K562 (cell line): ENCODE data around the gene ZNF275. TPM values are rescaled to one million over a fixed set of nuclear protein-coding genes. Genes with fewer than 3 reads are reported as not detected.

Experiments used
- ATAC-seq: fragments of 200-7000 bp; cut with Tn5 transposase; 3 replicates; pipeline ENCODE4 v1.9.1; 2020; ENCODE audit warnings: moderate library complexity
- BruUV-seq: library from RNA; stranded (reverse); fragments of 400-500 nt; replicated peaks from 2 replicates; lab custom pipeline; 2021; lab: Mats Ljungman, UMichigan
- CTCF ChIA-PET: fragments of 300-600 bp; formaldehyde crosslinking; extraction: SDS; loops from one replicate; lab custom pipeline; 2021; ENCODE audit warnings: low intra/inter-chr PET ratio; lab: Yijun Ruan, JAX
- POLR2A ChIA-PET: fragments of 300-600, 350-650 bp; sonication (Branson Sonifier 250); formaldehyde crosslinking; extraction: SDS; loops from one replicate; lab custom pipeline; 2021; ENCODE audit warnings: antibody characterized with exemption, inconsistent platforms; lab: Yijun Ruan, JAX
- DNase-seq, 4 experiments: peaks; one replicate each; pipeline versions ENCODE4 v3.0.0 to v3.0.0-alpha.2; 2011 to 2018; ENCODE audit warnings: low spot score in 3 of 4, mixed read lengths in 3 of 4; ENCODE audit errors: extremely low read depth in 1 of 4
- FAIRE-seq: peaks from 2 replicates; lab custom pipeline; 2011; peaks lifted over from hg19 to GRCh38; lab: Jason Lieb, UNC
- H2AFZ ChIP-seq: 2 replicates; pipeline ENCODE4 v1.6.0; 2011; ENCODE audit warnings: low read depth, low read length, control low read depth, inconsistent platforms
- H3K27ac ChIP-seq: fragments of 200-600 bp; 3 replicates; pipeline ENCODE4 v1.8.0; 2011; ENCODE audit warnings: low read depth, mild to moderate bottlenecking, control low read depth, inconsistent platforms, low read length, moderate library complexity, mixed read lengths; ENCODE audit errors: extremely low read depth
- H3K27me3 ChIP-seq, 2 experiments: fragments of 300-600 bp in 1 of 2; 2 replicates in 1 of 2; 3 replicates in 1 of 2; pipeline versions ENCODE4 v1.6.0 to v1.8.0; 2011; ENCODE audit warnings: inconsistent platforms in 2 of 2, low read length in 2 of 2, mild to moderate bottlenecking in 1 of 2, mixed read lengths in 1 of 2, moderate library complexity in 1 of 2; ENCODE audit not compliant: control insufficient read depth in 2 of 2, insufficient read depth in 2 of 2
- H3K36me3 ChIP-seq: fragments of 300-600 bp; 3 replicates; pipeline ENCODE4 v1.8.0; 2011; ENCODE audit warnings: mild to moderate bottlenecking, low read length, inconsistent platforms; ENCODE audit not compliant: control insufficient read depth, insufficient read depth
- H3K4me1 ChIP-seq, 2 experiments: fragments of 200-600 bp in 1 of 2; replicated peaks in 1 of 2; 2 replicates in 1 of 2; 3 replicates in 1 of 2; pipeline versions ENCODE4 v1.5.1 to v1.8.0; 2011; ENCODE audit warnings: inconsistent platforms in 2 of 2, low read length in 2 of 2, mild to moderate bottlenecking in 1 of 2, mixed read lengths in 1 of 2, moderate library complexity in 1 of 2; ENCODE audit not compliant: control insufficient read depth in 2 of 2, insufficient read depth in 2 of 2
- H3K4me2 ChIP-seq: 2 replicates; pipeline ENCODE4 v1.6.1; 2011; ENCODE audit warnings: low read length, control low read depth, inconsistent platforms, mixed read lengths; ENCODE audit not compliant: insufficient read depth
- H3K4me3 ChIP-seq: fragments of 200-600 bp; sonication (generic), shearing (Covaris generic); 2 replicates; pipeline ENCODE4 v1.5.1; 2016; ENCODE audit warnings: control low read depth, inconsistent platforms
- H3K79me2 ChIP-seq: fragments of 200-600 bp; 3 replicates; pipeline ENCODE4 v1.8.0; 2011; ENCODE audit warnings: low read length, inconsistent platforms; ENCODE audit not compliant: control insufficient read depth, insufficient read depth
- H3K9ac ChIP-seq, 2 experiments: 2 replicates each; pipeline versions ENCODE4 v1.6.0 to v1.6.1; 2011; ENCODE audit warnings: low read depth in 2 of 2, low read length in 2 of 2, control low read depth in 1 of 2, inconsistent platforms in 1 of 2, mild to moderate bottlenecking in 1 of 2, mixed read lengths in 1 of 2; ENCODE audit not compliant: insufficient read depth in 1 of 2
- H3K9me1 ChIP-seq: one replicate; pipeline ENCODE4 v1.6.0; 2011; ENCODE audit warnings: inconsistent platforms, mild to moderate bottlenecking, low read length, moderate library complexity; ENCODE audit not compliant: control insufficient read depth, insufficient read depth
- H3K9me3 ChIP-seq: replicated peaks from 2 replicates; pipeline ENCODE4 v1.5.1; 2011; ENCODE audit warnings: low read depth, low read length, inconsistent platforms; ENCODE audit not compliant: control insufficient read depth, insufficient read depth
- H4K20me1 ChIP-seq: replicated peaks from 2 replicates; pipeline ENCODE4 v1.6.1; 2011; ENCODE audit warnings: low read length, inconsistent platforms, mixed read lengths; ENCODE audit not compliant: control insufficient read depth, insufficient read depth
- BCOR ChIP-seq: fragments of 450-650 bp; IDR thresholded peaks from 2 replicates; pipeline ENCODE4 v1.6.1; 2016
- CBX2 ChIP-seq: fragments of 200-600 bp; sonication (generic); IDR thresholded peaks from one replicate; pipeline ENCODE4 v1.6.1; 2012; ENCODE audit warnings: mild to moderate bottlenecking, low read length, inconsistent platforms; ENCODE audit not compliant: insufficient read depth, poor library complexity, severe bottlenecking
- HMGN3 ChIP-seq: IDR thresholded peaks from 2 replicates; pipeline ENCODE4 v1.6.1; 2011; ENCODE audit warnings: borderline replicate concordance, low read depth, mild to moderate bottlenecking, mixed read lengths, low read length; ENCODE audit not compliant: insufficient read length; ENCODE audit errors: extremely low read depth
- JUND ChIP-seq, 2 experiments: IDR thresholded peaks; 2 replicates in 1 of 2; 3 replicates in 1 of 2; pipeline ENCODE4 v1.6.1; 2011; ENCODE audit warnings: borderline replicate concordance in 2 of 2, low read depth in 2 of 2, low read length in 2 of 2, improper control_type of control experiment in 1 of 2, missing biosample characterization in 1 of 2, missing genetic modification characterization in 1 of 2, missing genetic modification reagents in 1 of 2
- KAT8 ChIP-seq: fragments of 450-650 bp; IDR thresholded peaks from 2 replicates; pipeline ENCODE4 v1.6.1; 2016; ENCODE audit warnings: low read depth, mild to moderate bottlenecking
- NFE2L1 ChIP-seq: fragments of 450-650 bp; IDR thresholded peaks from 2 replicates; pipeline ENCODE4 v1.6.1; 2016; ENCODE audit warnings: missing genetic modification characterization, low read depth, mild to moderate bottlenecking, missing compliant biosample characterization, moderate library complexity, borderline replicate concordance
- U2AF2 ChIP-seq: fragments of 200-400 bp; formaldehyde crosslinking; optimal IDR thresholded peaks from 2 replicates; pipeline ENCODE3; 2017; ENCODE audit warnings: low read depth, mild to moderate bottlenecking, low read length
- ZBTB43 ChIP-seq: sonication (generic); formaldehyde crosslinking; IDR thresholded peaks from 2 replicates; pipeline ENCODE4 v1.8.0; 2023; ENCODE audit warnings: mild to moderate bottlenecking, missing genetic modification reagents
- ZBTB7A ChIP-seq: IDR thresholded peaks from 2 replicates; pipeline ENCODE4 v1.6.1; 2011; ENCODE audit warnings: low read depth, mild to moderate bottlenecking, low read length, moderate library complexity, borderline replicate concordance; ENCODE audit not compliant: control insufficient read depth
- ZNF282 ChIP-seq: sonication (generic); formaldehyde crosslinking; IDR thresholded peaks from 2 replicates; pipeline ENCODE4 v1.8.1; 2023; ENCODE audit warnings: missing genetic modification reagents
- ZNF644 ChIP-seq: fragments of 200-800 bp; sonication (Bioruptor generic); IDR thresholded peaks from 2 replicates; pipeline ENCODE4 v1.6.1; 2016; ENCODE audit warnings: low read depth, missing genetic modification characterization, missing compliant biosample characterization
- WGBS: fragments of 100-300 bp; shearing (Covaris generic); methylation state at CpG from one replicate; pipeline ENCODE4 v1.1.6; 2016; ENCODE audit warnings: low coverage, mixed read lengths; ENCODE audit not compliant: insufficient coverage; ENCODE audit errors: missing lambda C conversion rate; 5-methylcytosine and 5-hydroxymethylcytosine counted together
- in situ Hi-C: fragments of 300-500 bp; cut with MboI; formaldehyde crosslinking; loops from 4 replicates; pipeline ENCODE4 v1.15.0; 2018; ENCODE audit warnings: inconsistent platforms, mixed read lengths
- intact Hi-C: fragments of 100-400 bp; cut with micrococcal nuclease; formaldehyde crosslinking; loops from 2 replicates; pipeline ENCODE4 v1.14.2; 2022
- polyA plus RNA-seq, 8 experiments: library from polyadenylated mRNA; depleted of rRNA in 4 of 8; stranded (reverse) in 5 of 8; unstranded in 3 of 8; fragments of >200 nt; fragmentation: Nextera tagmentation in 2 of 8; fragmentation: Illumina TruSeq in 1 of 8; extraction: Ambion mirVana in 2 of 8; extraction: Trizol in 1 of 8; gene quantifications; 2 replicates each; pipeline versions ENCODE4 v1.2.1 to v1.2.3, GENCODE V29; 2011 to 2014; ENCODE audit warnings: inconsistent platforms in 1 of 8, missing spikeins in 1 of 8
- total RNA-seq, 7 experiments: library from RNA; depleted of rRNA in 6 of 7; stranded (reverse); fragments of >200 nt in 6 of 7; fragmentation: Illumina TruSeq in 2 of 7; extraction: Trizol in 2 of 7; gene quantifications; 2 replicates each; pipeline versions ENCODE4 v1.2.1 to v1.2.3, GENCODE V29; 2011 to 2021; ENCODE audit warnings: low replicate concordance in 1 of 7
- TF ChIP-seq, protein P1 (sequence below): fragments of 450-650 bp; IDR thresholded peaks from 2 replicates; pipeline ENCODE4 v1.6.1; 2016

ZNF275 gene
- total and polyA plus RNA-seq, 9 of the 15 experiments (the other 6 are each of a cell fraction or from before 2014, with no cell fraction given): 2.1 to 19.1 (median 12.0) TPM

- H3K9ac ChIP-seq: no peak overlapping the region
- H3K36me3 ChIP-seq: no peaks in the 10 kb centered on the region
- H3K9me3 ChIP-seq: no peaks in the 10 kb centered on the region
- TF ChIP-seq, protein P1, sequence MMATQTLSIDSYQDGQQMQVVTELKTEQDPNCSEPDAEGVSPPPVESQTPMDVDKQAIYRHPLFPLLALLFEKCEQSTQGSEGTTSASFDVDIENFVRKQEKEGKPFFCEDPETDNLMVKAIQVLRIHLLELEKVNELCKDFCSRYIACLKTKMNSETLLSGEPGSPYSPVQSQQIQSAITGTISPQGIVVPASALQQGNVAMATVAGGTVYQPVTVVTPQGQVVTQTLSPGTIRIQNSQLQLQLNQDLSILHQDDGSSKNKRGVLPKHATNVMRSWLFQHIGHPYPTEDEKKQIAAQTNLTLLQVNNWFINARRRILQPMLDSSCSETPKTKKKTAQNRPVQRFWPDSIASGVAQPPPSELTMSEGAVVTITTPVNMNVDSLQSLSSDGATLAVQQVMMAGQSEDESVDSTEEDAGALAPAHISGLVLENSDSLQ: 0 out of 2 replicates have a peak, but pooled peaks have one; percentile 11
- TF ChIP-seq CBX2: no peak
- FAIRE-seq (no peak), DNase-seq (no peak), ATAC-seq (no peak)
- in situ Hi-C loops (no loop called here), intact Hi-C loops (no loop called here)
- no peak overlapping the region for H2AFZ ChIP-seq
- peaks cover 0 to 4% of the 10 kb centered on the region in 2 experiments; a peak in 3 of 5 replicates for H3K4me1 ChIP-seq
- CTCF ChIA-PET: no interaction called here
- no peak overlapping the region for H3K27ac ChIP-seq
- H3K27me3 ChIP-seq: peaks cover 0 to 38% of the 10 kb centered on the region in 2 experiments; a peak in 2 of 5 replicates
- no peak overlapping the region for H3K4me3 ChIP-seq
- no peaks in the 10 kb centered on the region for H3K79me2 ChIP-seq
- POLR2A ChIA-PET: no interaction called here
- no TSS peak for BruUV-seq
- no peaks in the 10 kb centered on the region for H4K20me1 ChIP-seq
- 7% methylated on average over 8 of the region's 9 CpGs for WGBS
- no peak overlapping the region for H3K4me2 ChIP-seq
- no peaks in the 10 kb centered on the region for H3K9me1 ChIP-seq
These were observed 28.8 kb upstream of the ZNF275 start for GRCh38 chrX:153304988-153305736.

GRCh38 chrX:153305972-153306371, 28.0 kb upstream of the ZNF275 start:
- ATAC-seq (no peak), DNase-seq (no peak), FAIRE-seq (no peak)
- intact Hi-C loops (no loop called here), in situ Hi-C loops (no loop called here)
- Histone ChIP-seq H3K4me2 (no peak overlapping the region), H3K9ac (no peak overlapping the region), H3K9me1 (no peaks in the 10 kb centered on the region), H3K4me1 (peaks cover 0 to 4% of the 10 kb centered on the region in 2 experiments; a peak in 3 of 5 replicates), H3K79me2 (no peaks in the 10 kb centered on the region), H4K20me1 (no peaks in the 10 kb centered on the region), H3K36me3 (no peaks in the 10 kb centered on the region), H3K4me3 (no peak overlapping the region), H3K9me3 (no peaks in the 10 kb centered on the region), H3K27ac (no peak overlapping the region), H2AFZ (no peak overlapping the region), H3K27me3 (peaks cover 0 to 38% of the 10 kb centered on the region in 2 experiments; a peak in 2 of 5 replicates)
- no TSS peak for BruUV-seq
- ChIA-PET CTCF (no interaction called here), POLR2A (interaction anchor here (0.8 kb wide), 1 partner anchor 49 kb away, joined by 3 read pairs; no protein-coding TSS in a partner anchor)
- 53% methylated on average over 3 of the region's 3 CpGs for WGBS
- no peak for TF ChIP-seq ZBTB43 (CRISPR knock-in tag)
- no peak for TF ChIP-seq ZBTB7A
- no peak for TF ChIP-seq KAT8
- TF ChIP-seq HMGN3: no peak
- TF ChIP-seq NFE2L1 (tag): no peak
- TF ChIP-seq ZNF644 (tag): no peak
- no peak for TF ChIP-seq ZNF282 (CRISPR knock-in tag)
- TF ChIP-seq JUND (IDR thresholded peaks at IDR 0.05; ENCODE audit: borderline replicate concordance, low read depth, low read length): no peak
- TF ChIP-seq JUND (tag; IDR thresholded peaks at IDR 0.05; ENCODE audit: borderline replicate concordance, low read depth, low read length): no peak
- TF ChIP-seq U2AF2: no peak
- TF ChIP-seq BCOR: no peak
